OCI-LY1 (cell line): ENCODE measurements around the gene SYMPK.

Experiments used
- H2AFZ ChIP-seq: fragments of 200-600 bp; sonication (generic), shearing (Covaris generic); 2 replicates; pipeline ENCODE4 v1.6.0; 2014; ENCODE audit warnings: antibody characterized with exemption, mild to moderate bottlenecking, low read length
- H3F3A ChIP-seq: fragments of 200-600 bp; sonication (generic), shearing (Covaris generic); 2 replicates; pipeline ENCODE4 v1.6.0; 2014; ENCODE audit warnings: mild to moderate bottlenecking, antibody characterized with exemption, low read length, moderate library complexity; ENCODE audit not compliant: insufficient read depth
- H3K27ac ChIP-seq: fragments of 200-600 bp; sonication (generic); 2 replicates; pipeline ENCODE4 v1.5.1; 2014; ENCODE audit warnings: low read length, mixed run types, mild to moderate bottlenecking, low read depth; ENCODE audit not compliant: poor library complexity, severe bottlenecking
- H3K27me3 ChIP-seq: fragments of 200-600 bp; sonication (generic); 2 replicates; pipeline ENCODE4 v1.6.0; 2014; ENCODE audit warnings: antibody characterized with exemption, mild to moderate bottlenecking, low read length, moderate library complexity; ENCODE audit not compliant: insufficient read depth
- H3K36me3 ChIP-seq: fragments of 200-600 bp; sonication (generic); 2 replicates; pipeline ENCODE4 v1.6.1; 2014; ENCODE audit warnings: mild to moderate bottlenecking, antibody characterized with exemption, low read length, moderate library complexity, mixed read lengths; ENCODE audit not compliant: insufficient read depth
- H3K4me1 ChIP-seq: fragments of 200-600 bp; sonication (generic); 2 replicates; pipeline ENCODE4 v1.5.1; 2014; ENCODE audit warnings: mild to moderate bottlenecking, low read length, moderate library complexity; ENCODE audit not compliant: insufficient read depth, severe bottlenecking
- H3K4me2 ChIP-seq: fragments of 200-600 bp; sonication (generic), shearing (Covaris generic); 2 replicates; pipeline ENCODE4 v1.6.1; 2014; ENCODE audit warnings: low read length
- H3K4me3 ChIP-seq: fragments of 200-600 bp; sonication (generic); 2 replicates; pipeline ENCODE4 v1.5.1; 2014; ENCODE audit warnings: low read length, low read depth, mild to moderate bottlenecking, mixed read lengths; ENCODE audit not compliant: poor library complexity, severe bottlenecking
- H3K79me2 ChIP-seq: fragments of 200-600 bp; shearing (Covaris generic); 2 replicates; pipeline ENCODE4 v1.6.1; 2016; ENCODE audit warnings: mixed run types, low read length, mixed read lengths; ENCODE audit not compliant: insufficient read depth
- H3K9ac ChIP-seq: fragments of 200-600 bp; sonication (generic), shearing (Covaris generic); 2 replicates; pipeline ENCODE4 v1.6.1; 2014; ENCODE audit warnings: mild to moderate bottlenecking, low read length, mixed read lengths
- H3K9me2 ChIP-seq: fragments of 200-600 bp; sonication (generic), shearing (Covaris generic); 2 replicates; pipeline ENCODE4 v1.6.1; 2014; ENCODE audit warnings: low read depth, mild to moderate bottlenecking, low read length, mixed read lengths
- H3K9me3 ChIP-seq: fragments of 200-600 bp; shearing (Covaris generic); 2 replicates; pipeline ENCODE4 v1.6.1; 2014; ENCODE audit warnings: low read length, mixed read lengths
- H4K20me1 ChIP-seq: fragments of 200-600 bp; sonication (generic), shearing (Covaris generic); 2 replicates; pipeline ENCODE4 v1.6.0; 2016; ENCODE audit warnings: mild to moderate bottlenecking, low read length; ENCODE audit not compliant: insufficient read depth
- CTCF ChIP-seq: fragments of 200-600 bp; sonication (generic), shearing (Covaris generic); IDR thresholded peaks from 2 replicates; pipeline ENCODE4 v1.5.1; 2017; ENCODE audit warnings: mild to moderate bottlenecking, antibody characterized with exemption, low read length, moderate library complexity, mixed read lengths
- EZH2 ChIP-seq: fragments of 200-600 bp; sonication (generic), shearing (Covaris generic); IDR thresholded peaks from 2 replicates; pipeline ENCODE4 v1.8.0; 2017; ENCODE audit warnings: borderline replicate concordance, mixed run types, mild to moderate bottlenecking, antibody characterized with exemption, low read length, moderate library complexity, mixed read lengths

The SYMPK gene

GRCh38 chr19:45879055-45879454, 16.1 kb upstream of the SYMPK start:
- H3K4me2 ChIP-seq: no peak overlapping the region
- H3K9me3 ChIP-seq: no peaks in the 10 kb centered on the region
- no peak for TF ChIP-seq CTCF
- TF ChIP-seq EZH2: no peak
- no peak overlapping the region for H3K4me3 ChIP-seq
- H3F3A ChIP-seq: no peaks in the 10 kb centered on the region
- H2AFZ ChIP-seq: no peak overlapping the region
- H3K9ac ChIP-seq: no peak overlapping the region
- H3K36me3 ChIP-seq: no peaks in the 10 kb centered on the region
- H3K9me2 ChIP-seq: no peaks in the 10 kb centered on the region
- H3K27ac ChIP-seq: no peak overlapping the region
- H3K79me2 ChIP-seq: no peaks in the 10 kb centered on the region
- no peaks in the 10 kb centered on the region for H4K20me1 ChIP-seq
- H3K27me3 ChIP-seq: no peaks in the 10 kb centered on the region
- H3K4me1 ChIP-seq: peaks cover 20% of the 10 kb centered on the region

- TF ChIP-seq CTCF: no peak
- TF ChIP-seq EZH2: no peak
- no peaks in the 10 kb centered on the region for H3K9me3 ChIP-seq
- H3K9me2 ChIP-seq: no peaks in the 10 kb centered on the region
- H3K9ac ChIP-seq: no peak overlapping the region
- H3K4me2 ChIP-seq: no peak overlapping the region
- H3K4me3 ChIP-seq: no peak overlapping the region
- H2AFZ ChIP-seq: no peak overlapping the region
- peaks cover 14% of the 10 kb centered on the region for H3K4me1 ChIP-seq
- peaks cover 2% of the 10 kb centered on the region; the same call in 1 of the 2 replicates for H3K27me3 ChIP-seq
- no peaks in the 10 kb centered on the region for H3K79me2 ChIP-seq
- no peaks in the 10 kb centered on the region for H3F3A ChIP-seq
- H4K20me1 ChIP-seq: no peaks in the 10 kb centered on the region
- no peaks in the 10 kb centered on the region for H3K36me3 ChIP-seq
- H3K27ac ChIP-seq: no peak overlapping the region
Measured at GRCh38 chr19:45878043-45878794, 15.3 kb upstream of the SYMPK start.

GRCh38 chr19:45876411-45877197, 13.7 kb upstream of the SYMPK start:
- Histone ChIP-seq H3K9me3 (no peaks in the 10 kb centered on the region), H3K9me2 (no peaks in the 10 kb centered on the region), H2AFZ (no peak overlapping the region), H3F3A (no peaks in the 10 kb centered on the region), H3K27me3 (peaks cover 4% of the 10 kb centered on the region; the same call in 1 of the 2 replicates), H3K36me3 (no peaks in the 10 kb centered on the region), H4K20me1 (no peaks in the 10 kb centered on the region), H3K4me1 (peaks cover 3% of the 10 kb centered on the region), H3K79me2 (no peaks in the 10 kb centered on the region), H3K27ac (no peak overlapping the region), H3K4me3 (no peak overlapping the region), H3K9ac (no peak overlapping the region), H3K4me2 (no peak overlapping the region)
- TF ChIP-seq CTCF (no peak), EZH2 (no peak)
